Effector memory CD4-positive, alpha-beta T cell (primary cell): ENCODE results near the gene ZBTB17.

ENCODE experiments used
- DNase-seq, 3 donors: peaks; one replicate each; pipeline ENCODE4 v3.0.0-alpha.2; 2020
- H3K27ac ChIP-seq: 2 replicates; pipeline ENCODE4 v1.7.0; 2013; ENCODE audit warnings: mild to moderate bottlenecking, low read length, moderate library complexity; ENCODE audit not compliant: insufficient read depth, poor library complexity, severe bottlenecking
- H3K27me3 ChIP-seq: replicated peaks from 2 replicates; pipeline ENCODE4 v1.7.0; 2013; ENCODE audit warnings: mild to moderate bottlenecking, low read length; ENCODE audit not compliant: insufficient read depth, control insufficient read depth, poor library complexity, severe bottlenecking
- H3K36me3 ChIP-seq: 2 replicates; pipeline ENCODE4 v1.7.0; 2013; ENCODE audit warnings: mild to moderate bottlenecking, low read length, moderate library complexity; ENCODE audit not compliant: control insufficient read depth, insufficient read depth
- H3K4me1 ChIP-seq: 2 replicates; pipeline ENCODE4 v1.7.0; 2013; ENCODE audit warnings: low read length, mild to moderate bottlenecking; ENCODE audit not compliant: control insufficient read depth, insufficient read depth, poor library complexity, severe bottlenecking
- H3K4me3 ChIP-seq: 2 replicates; pipeline ENCODE4 v1.7.0; 2013; ENCODE audit warnings: low read length, low read depth, mild to moderate bottlenecking; ENCODE audit not compliant: insufficient read depth, poor library complexity, severe bottlenecking
- H3K9me3 ChIP-seq: 2 replicates; pipeline ENCODE4 v1.7.0; 2013; ENCODE audit warnings: mild to moderate bottlenecking, low read length, moderate library complexity; ENCODE audit not compliant: control insufficient read depth

Gene ZBTB17

GRCh38 chr1:16017461-16018303, 41.8 kb upstream of the ZBTB17 start, which contains the start of gene HSPB7:
TSS of gene HSPB7 (minus strand) at chr1:16018043. CDS start at chr1:16017963, 80 bp downstream.
- H3K4me1 ChIP-seq = peaks cover 6% of the 10 kb centered on the region
- H3K9me3 ChIP-seq = no peaks in the 10 kb centered on the region
- no peak within 1 kb of the TSS for H3K4me3 ChIP-seq
- H3K27ac ChIP-seq = no peak within 1 kb of the TSS
- no peak for DNase-seq
- H3K27me3 ChIP-seq = peaks cover 7% of the 10 kb centered on the region
- no peaks in the 10 kb centered on the region for H3K36me3 ChIP-seq

- Histone ChIP-seq H3K27me3 (peaks cover 7% of the 10 kb centered on the region), H3K9me3 (no peaks in the 10 kb centered on the region), H3K27ac (no peak overlapping the region), H3K4me1 (peaks cover 6% of the 10 kb centered on the region), H3K36me3 (no peaks in the 10 kb centered on the region), H3K4me3 (no peak overlapping the region)
- DNase-seq = no peak
Observed at GRCh38 chr1:16017076-16017460, 41.2 kb upstream of the ZBTB17 start.

GRCh38 chr1:16015960-16016901, 40.3 kb upstream of the ZBTB17 start:
- no peak for DNase-seq
- Histone ChIP-seq H3K9me3 (no peaks in the 10 kb centered on the region), H3K27ac (no peak overlapping the region), H3K36me3 (no peaks in the 10 kb centered on the region), H3K4me1 (peaks cover 6% of the 10 kb centered on the region), H3K27me3 (peaks cover 7% of the 10 kb centered on the region), H3K4me3 (no peak overlapping the region)

- H3K4me1 ChIP-seq = peaks cover 6% of the 10 kb centered on the region
- H3K4me3 ChIP-seq = no peak overlapping the region
- no peaks in the 10 kb centered on the region for H3K36me3 ChIP-seq
- peaks cover 7% of the 10 kb centered on the region for H3K27me3 ChIP-seq
- H3K27ac ChIP-seq = no peak overlapping the region
- DNase-seq = no peak
- no peaks in the 10 kb centered on the region for H3K9me3 ChIP-seq
Observed at GRCh38 chr1:16015491-16015890, 39.6 kb upstream of the ZBTB17 start.

GRCh38 chr1:16014509-16015482, 38.9 kb upstream of the ZBTB17 start:
- Histone ChIP-seq H3K36me3 (no peaks in the 10 kb centered on the region), H3K9me3 (no peaks in the 10 kb centered on the region), H3K4me3 (no peak overlapping the region), H3K27me3 (peaks cover 7% of the 10 kb centered on the region), H3K27ac (no peak overlapping the region), H3K4me1 (peaks cover 6% of the 10 kb centered on the region)
- DNase-seq = no peak

- H3K27me3 ChIP-seq = peaks cover 7% of the 10 kb centered on the region
- H3K27ac ChIP-seq = no peak overlapping the region
- H3K4me1 ChIP-seq = peaks cover 6% of the 10 kb centered on the region
- no peaks in the 10 kb centered on the region for H3K36me3 ChIP-seq
- no peak overlapping the region for H3K4me3 ChIP-seq
- no peaks in the 10 kb centered on the region for H3K9me3 ChIP-seq
- no peak for DNase-seq
Observed at GRCh38 chr1:16013908-16014258, 38.0 kb upstream of the ZBTB17 start.

GRCh38 chr1:16013220-16013907, 37.5 kb upstream of the ZBTB17 start:
- Histone ChIP-seq H3K36me3 (no peaks in the 10 kb centered on the region), H3K27me3 (peaks cover 7% of the 10 kb centered on the region), H3K9me3 (no peaks in the 10 kb centered on the region), H3K27ac (no peak overlapping the region), H3K4me3 (peak overlapping the region; percentile 38), H3K4me1 (peaks cover 6% of the 10 kb centered on the region)
- peak in 1 of 3 donors; percentile 12 for DNase-seq

- peak in 1 of 3 donors; percentile 9 for DNase-seq
- Histone ChIP-seq H3K36me3 (no peaks in the 10 kb centered on the region), H3K27ac (no peak overlapping the region), H3K27me3 (peaks cover 7% of the 10 kb centered on the region), H3K4me3 (peak overlapping the region; percentile 38), H3K9me3 (no peaks in the 10 kb centered on the region), H3K4me1 (peaks cover 6% of the 10 kb centered on the region)
Observed at GRCh38 chr1:16012590-16013219, 36.8 kb upstream of the ZBTB17 start.
